GM12875 (cell line): Measurements from ENCODE around the gene DOCK4.

Experiments
- H3K4me3 ChIP-seq: one replicate; pipeline ENCODE4 v1.5.1; 2011; ENCODE audit warnings: low read depth, low read length, control low read depth
- CTCF ChIP-seq: IDR thresholded peaks from 2 replicates; pipeline ENCODE4 v1.5.1; 2011; ENCODE audit warnings: low read depth, mild to moderate bottlenecking, control low read depth, inconsistent platforms, low read length, moderate library complexity, borderline replicate concordance; ENCODE audit not compliant: insufficient read depth

DOCK4 gene

GRCh38 chr7:112206991-112207592 lies 893 bp upstream of the DOCK4 start:
- H3K4me3 ChIP-seq = peak overlapping the region; percentile 67
- TF ChIP-seq CTCF = no peak

- no peak for TF ChIP-seq CTCF
- peak overlapping the region; percentile 94 for H3K4me3 ChIP-seq
Measured at GRCh38 chr7:112205343-112206237, 609 bp downstream of the DOCK4 start.

GRCh38 chr7:112204499-112205342 lies 1.5 kb downstream of the DOCK4 start:
- H3K4me3 ChIP-seq = peak overlapping the region; percentile 94
- no peak for TF ChIP-seq CTCF

- H3K4me3 ChIP-seq = no peak overlapping the region
- TF ChIP-seq CTCF = no peak
Measured at GRCh38 chr7:112203365-112203739, 2.8 kb downstream of the DOCK4 start.

GRCh38 chr7:112202816-112203215 lies 3.4 kb downstream of the DOCK4 start:
- H3K4me3 ChIP-seq = no peak overlapping the region

GRCh38 chr7:112201839-112202238 lies 4.4 kb downstream of the DOCK4 start:
- no peak for TF ChIP-seq CTCF
- no peak overlapping the region for H3K4me3 ChIP-seq

More at GRCh38 chr7:112202816-112203215, 3.4 kb downstream of the DOCK4 start:
- TF ChIP-seq CTCF = no peak
